GM12878 (cell line): ENCODE measurements around the gene TIMM17A. TPM values are rescaled to one million over a fixed set of nuclear protein-coding genes. Genes with fewer than 3 reads are reported as not detected.

Source experiments
- ATAC-seq: fragments of 200-7000 bp; cut with Tn5 transposase; 3 replicates; pipeline ENCODE4 v1.9.1; 2020; ENCODE audit warnings: mild to moderate bottlenecking, moderate library complexity
- BruUV-seq: library from RNA; stranded (reverse); fragments of 400-500 nt; replicated peaks from 2 replicates; lab custom pipeline; 2021; lab: Mats Ljungman, UMichigan
- CTCF ChIA-PET: fragments of 300-600 bp; sonication (Branson Sonifier 250); formaldehyde crosslinking; extraction: SDS; loops from one replicate; lab custom pipeline; 2021; ENCODE audit warnings: inconsistent platforms; lab: Yijun Ruan, JAX
- POLR2A ChIA-PET: fragments of 350-600 bp; formaldehyde crosslinking; extraction: SDS; loops from one replicate; lab custom pipeline; 2021; ENCODE audit warnings: inconsistent platforms; lab: Charles Lee
- RAD21 ChIA-PET: fragments of 300-600 bp; sonication (Branson Sonifier 250); formaldehyde crosslinking; loops from one replicate; lab custom pipeline; 2023; ENCODE audit warnings: antibody characterized with exemption; ENCODE audit not compliant: unreplicated experiment; lab: Charles Lee
- SMC1A ChIA-PET: fragments of 300-600 bp; sonication (Branson Sonifier 250); formaldehyde crosslinking; loops from one replicate; lab custom pipeline; 2023; ENCODE audit not compliant: unreplicated experiment, uncharacterized antibody; lab: Charles Lee
- DNase-seq: peaks from one replicate; pipeline ENCODE4 v3.0.0-alpha.2; 2011; ENCODE audit warnings: low read depth, low spot score
- FAIRE-seq: peaks from 3 replicates; lab custom pipeline; 2011; peaks lifted over from hg19 to GRCh38; lab: Jason Lieb, UNC
- H2AFZ ChIP-seq: 2 replicates; pipeline ENCODE4 v1.6.0; 2011; ENCODE audit warnings: low read depth, low read length, control low read depth; ENCODE audit not compliant: control insufficient read depth
- H3K27ac ChIP-seq: 2 replicates; pipeline ENCODE4 v1.5.1; 2011; ENCODE audit warnings: control low read depth; ENCODE audit not compliant: control insufficient read depth, insufficient read depth
- H3K27me3 ChIP-seq, 2 experiments: replicated peaks in 1 of 2; 2 replicates each; pipeline versions ENCODE4 v1.6.0 to v1.6.1; 2011; ENCODE audit warnings: low read length in 1 of 2; ENCODE audit not compliant: control insufficient read depth in 2 of 2, insufficient read depth in 2 of 2
- H3K36me3 ChIP-seq, 2 experiments: 2 replicates each; pipeline ENCODE4 v1.5.1; 2011; ENCODE audit warnings: low read length in 1 of 2; ENCODE audit not compliant: control insufficient read depth in 2 of 2, insufficient read depth in 2 of 2
- H3K4me1 ChIP-seq: 2 replicates; pipeline ENCODE4 v1.6.1; 2011; ENCODE audit warnings: mild to moderate bottlenecking, low read length, moderate library complexity, mixed read lengths; ENCODE audit not compliant: control insufficient read depth, insufficient read depth
- H3K4me2 ChIP-seq: 2 replicates; pipeline ENCODE4 v1.6.0; 2011; ENCODE audit warnings: control low read depth; ENCODE audit not compliant: control insufficient read depth, insufficient read depth
- H3K4me3 ChIP-seq: fragments of 200-600 bp; sonication (generic); 2 replicates; pipeline ENCODE4 v1.5.1; 2016
- H3K79me2 ChIP-seq: 2 replicates; pipeline ENCODE4 v1.6.0; 2011; ENCODE audit warnings: low read length; ENCODE audit not compliant: control insufficient read depth, insufficient read depth
- H3K9ac ChIP-seq: 2 replicates; pipeline ENCODE4 v1.8.0; 2011; ENCODE audit warnings: low read length, control low read depth, mixed read lengths; ENCODE audit not compliant: control insufficient read depth, insufficient read depth
- H3K9me3 ChIP-seq: replicated peaks from 3 replicates; pipeline ENCODE4 v1.5.1; 2011; ENCODE audit warnings: mild to moderate bottlenecking, low read length; ENCODE audit not compliant: control insufficient read depth, insufficient read depth
- H4K20me1 ChIP-seq: 2 replicates; pipeline ENCODE4 v1.6.0; 2011; ENCODE audit not compliant: control insufficient read depth, insufficient read depth
- BHLHE40 ChIP-seq, 2 experiments: fragments of 450-650 bp in 1 of 2; IDR thresholded peaks; 2 replicates each; pipeline ENCODE4 v1.6.1; 2011 to 2017; ENCODE audit warnings: low read depth in 2 of 2, borderline replicate concordance in 1 of 2, improper control_type of control experiment in 1 of 2, low read length in 1 of 2, mild to moderate bottlenecking in 1 of 2
- CREB1 ChIP-seq: IDR thresholded peaks from 2 replicates; pipeline ENCODE4 v1.6.1; 2012; ENCODE audit warnings: low read depth, mild to moderate bottlenecking, inconsistent platforms
- FOS ChIP-seq: IDR thresholded peaks from 3 replicates; pipeline ENCODE4 v1.6.1; 2011; ENCODE audit warnings: borderline replicate concordance; ENCODE audit not compliant: insufficient read length; ENCODE audit errors: extremely low read depth
- HCFC1 ChIP-seq: fragments of 150-350 bp; IDR thresholded peaks from 2 replicates; pipeline ENCODE4 v1.6.1; 2014; ENCODE audit warnings: low read length
- IRF3 ChIP-seq: fragments of 450-650 bp; IDR thresholded peaks from 2 replicates; pipeline ENCODE4 v1.6.1; 2014; ENCODE audit warnings: mild to moderate bottlenecking
- TCF12 ChIP-seq: IDR thresholded peaks from 2 replicates; pipeline ENCODE4 v1.6.1; 2011; ENCODE audit warnings: low read depth, mild to moderate bottlenecking, low read length
- WGBS: methylation state at CpG from one replicate; pipeline ENCODE4 v1.1.6; 2016; ENCODE audit warnings: low lambda C conversion rate; ENCODE audit not compliant: insufficient replicate concordance, insufficient coverage; ENCODE audit errors: missing lambda C conversion rate; 5-methylcytosine and 5-hydroxymethylcytosine counted together
- in situ Hi-C: fragments of 300-500 bp; cut with MboI; formaldehyde crosslinking; loops from 9 replicates; pipeline ENCODE4 v1.14.3; 2018; ENCODE audit warnings: mixed read lengths
- intact Hi-C: fragments of 100-400 bp; cut with micrococcal nuclease; formaldehyde crosslinking; loops from one replicate; pipeline ENCODE4 v1.14.2; 2022; ENCODE audit not compliant: unreplicated experiment
- polyA plus RNA-seq, 11 experiments: library from polyadenylated mRNA; depleted of rRNA in 4 of 11; unstranded in 6 of 11; stranded (reverse) in 5 of 11; fragments of >200 nt; fragmentation: Nextera tagmentation in 4 of 11; fragmentation: Illumina TruSeq in 1 of 11; extraction: Ambion mirVana in 4 of 11; extraction: Trizol in 1 of 11; gene quantifications; 1 replicate in 1 of 11; 2 replicates in 10 of 11; pipeline versions ENCODE4 v1.2.1 to v1.2.3, GENCODE V29; 2011 to 2016; ENCODE audit warnings: inconsistent platforms in 2 of 11, missing spikeins in 2 of 11, low read depth in 1 of 11
- total RNA-seq, 4 experiments: library from RNA; depleted of rRNA in 3 of 4; stranded (reverse); fragments of >200 nt in 3 of 4; fragmentation: Illumina TruSeq in 1 of 4; extraction: Trizol in 1 of 4; gene quantifications; 2 replicates each; pipeline versions ENCODE4 v1.2.1 to v1.2.3, GENCODE V29; 2013 to 2021

TIMM17A gene
- total and polyA plus RNA-seq, 10 of the 15 experiments (the other 5 are each of a cell fraction or from before 2014, with no cell fraction given): 68.6 to 357 (median 92.4) TPM

- in situ Hi-C loops (no loop called here), intact Hi-C loops (no loop called here)
- Histone ChIP-seq H3K36me3 (no peaks in the 10 kb centered on the region), H3K9ac (no peak overlapping the region), H3K4me3 (no peak overlapping the region), H3K4me1 (no peaks in the 10 kb centered on the region), H3K9me3 (no peaks in the 10 kb centered on the region), H3K4me2 (no peak overlapping the region), H2AFZ (no peak overlapping the region), H4K20me1 (no peaks in the 10 kb centered on the region), H3K79me2 (no peaks in the 10 kb centered on the region), H3K27me3 (no peaks in the 10 kb centered on the region; a peak in 2 of 4 replicates), H3K27ac (no peak overlapping the region)
- ChIA-PET RAD21 (no interaction called here), CTCF (no interaction called here), POLR2A (no interaction called here), SMC1A (no interaction called here)
- ATAC-seq (no peak), DNase-seq (no peak), FAIRE-seq (no peak)
- 57% methylated on average over 2 of the region's 2 CpGs for WGBS
- BruUV-seq: no TSS peak
- TF ChIP-seq HCFC1 (no peak), IRF3 (no peak), CREB1 (no peak)
Observed at GRCh38 chr1:201925301-201925567, 30.1 kb upstream of the TIMM17A start.

- H3K4me2 ChIP-seq: no peak overlapping the region
- no peaks in the 10 kb centered on the region; a peak in 2 of 4 replicates for H3K27me3 ChIP-seq
- H3K9me3 ChIP-seq: no peaks in the 10 kb centered on the region
- DNase-seq (no peak), ATAC-seq (no peak), FAIRE-seq (no peak)
- no peak overlapping the region for H3K27ac ChIP-seq
- in situ Hi-C loops: no loop called here
- H3K4me3 ChIP-seq: no peak overlapping the region
- no peak overlapping the region for H2AFZ ChIP-seq
- WGBS: 2% methylated on average over 5 of the region's 5 CpGs
- H3K4me1 ChIP-seq: no peaks in the 10 kb centered on the region
- intact Hi-C loops: no loop called here
- H3K79me2 ChIP-seq: no peaks in the 10 kb centered on the region
- H3K36me3 ChIP-seq: no peaks in the 10 kb centered on the region
- POLR2A ChIA-PET: no interaction called here
- CTCF ChIA-PET: interaction anchor here (0.6 to 2.7 kb wide), 3 partner anchors 24 to 140 kb away, joined by 3 to 11 read pairs (median 4); no protein-coding TSS in a partner anchor
- TF ChIP-seq BHLHE40 (IDR thresholded peaks at IDR 0.05; ENCODE audit: borderline replicate concordance in 1 of 2, low read depth in 2 of 2, low read length in 1 of 2) (no peak), FOS (no peak), TCF12 (no peak)
- TF ChIP-seq, all 136 proteins: peak for 0
- no peaks in the 10 kb centered on the region for H4K20me1 ChIP-seq
- H3K9ac ChIP-seq: no peak overlapping the region
- ChIA-PET SMC1A (no interaction called here), RAD21 (no interaction called here)
- BruUV-seq: no TSS peak
Observed at GRCh38 chr1:201925981-201926645, 29.2 kb upstream of the TIMM17A start.
